ENCODE results near the gene SMARCA4.
"Not testable (repeated sequence)": the region's sequence is repeated elsewhere in the genome, so short reads cannot be mapped to it uniquely, and the experiment has no call there.

Gene SMARCA4

GRCh38 chr19:11078893-11079292 is 118.1 kb downstream of the SMARCA4 start:
- no peak for DNase-seq

GRCh38 chr19:11079999-11080398 is 119.2 kb downstream of the SMARCA4 start:
- no peak for DNase-seq

- DNase-seq, result no peak
Measured at GRCh38 chr19:11087870-11088505, 127.2 kb downstream of the SMARCA4 start.

GRCh38 chr19:11088506-11089253 is 127.8 kb downstream of the SMARCA4 start:
- DNase-seq, result no peak

GRCh38 chr19:11089254-11090013 is 128.6 kb downstream of the SMARCA4 start, which contains the start of gene LDLR:
TSS of gene LDLR (plus strand) at chr19:11089463. CDS start at chr19:11089549, 86 bp downstream.
- peak; percentile 57 to 81 for DNase-seq

GRCh38 chr19:11090014-11090263 is 129.1 kb downstream of the SMARCA4 start:
- not testable (repeated sequence) for DNase-seq

GRCh38 chr19:11090264-11090996 is 129.6 kb downstream of the SMARCA4 start:
- peak; percentile 97 to 99 for DNase-seq

- DNase-seq, result no peak
Measured at GRCh38 chr19:11090997-11091702, 130.3 kb downstream of the SMARCA4 start.

- peak in 1 of 2 experiments; percentile 54 for DNase-seq
Measured at GRCh38 chr19:11091703-11092153, 130.9 kb downstream of the SMARCA4 start.

GRCh38 chr19:11092181-11092538 is 131.3 kb downstream of the SMARCA4 start:
- peak in 1 of 2 experiments; percentile 51 for DNase-seq

- no peak for DNase-seq
Measured at GRCh38 chr19:11093689-11094238, 132.9 kb downstream of the SMARCA4 start.

GRCh38 chr19:11094520-11094894 is 133.7 kb downstream of the SMARCA4 start:
- DNase-seq, result no peak

GRCh38 chr19:11096210-11096841 is 135.5 kb downstream of the SMARCA4 start:
- peak in 1 of 2 experiments; percentile 18 for DNase-seq

- DNase-seq, result not testable (repeated sequence)
Measured at GRCh38 chr19:11097367-11097766, 136.5 kb downstream of the SMARCA4 start.

GRCh38 chr19:11098327-11098726 is 137.5 kb downstream of the SMARCA4 start:
- DNase-seq, result no peak

- DNase-seq, result no peak
Measured at GRCh38 chr19:11098861-11099260, 138.0 kb downstream of the SMARCA4 start.

GRCh38 chr19:11100049-11100448 is 139.2 kb downstream of the SMARCA4 start:
- no peak for DNase-seq

GRCh38 chr19:11101057-11101456 is 140.2 kb downstream of the SMARCA4 start:
- DNase-seq, result no peak

GRCh38 chr19:11102944-11103343 is 142.1 kb downstream of the SMARCA4 start:
- DNase-seq, result no peak

- DNase-seq, result not testable (repeated sequence)
Measured at GRCh38 chr19:11103667-11104066, 142.8 kb downstream of the SMARCA4 start.

GRCh38 chr19:11105014-11105636 is 144.3 kb downstream of the SMARCA4 start:
- no peak for DNase-seq

All from stimulated activated CD4-positive, alpha-beta T cell treated with anti-CD3 and anti-CD28 coated beads, Interleukin-4, amount 100 ng/mL, for 4 hours (primary cell).